Measurements from ENCODE around the gene EYA2. TPM values are rescaled to one million over a fixed set of nuclear protein-coding genes. Genes with fewer than 3 reads are reported as not detected.

EYA2 gene
- total RNA-seq, 1 donor from 2014 or later, result 1.4 TPM

- intact Hi-C loops (cut with micrococcal nuclease), result no loop called here
- DNase-seq (no peak), ATAC-seq (peak; percentile 56)
Observed at GRCh38 chr20:47141941-47142773, 247.5 kb downstream of the EYA2 start.

GRCh38 chr20:47142774-47143170 is 248.1 kb downstream of the EYA2 start:
- no peak for DNase-seq
- peak; percentile 24 for ATAC-seq
- intact Hi-C loops (cut with micrococcal nuclease), result no loop called here

GRCh38 chr20:47143657-47144056 is 249.0 kb downstream of the EYA2 start:
- no peak for DNase-seq
- intact Hi-C loops (cut with micrococcal nuclease), result no loop called here
- peak; percentile 30 for ATAC-seq

GRCh38 chr20:47144463-47144862 is 249.8 kb downstream of the EYA2 start:
- DNase-seq, result no peak
- intact Hi-C loops (cut with micrococcal nuclease), result no loop called here
- ATAC-seq, result no peak

- intact Hi-C loops (cut with micrococcal nuclease), result no loop called here
- ATAC-seq, result no peak
- no peak for DNase-seq
Observed at GRCh38 chr20:47146686-47147085, 252.0 kb downstream of the EYA2 start.

- intact Hi-C loops (cut with micrococcal nuclease), result no loop called here
Observed at GRCh38 chr20:47148059-47148458, 253.4 kb downstream of the EYA2 start.

GRCh38 chr20:47149939-47150338 is 255.3 kb downstream of the EYA2 start:
- intact Hi-C loops (cut with micrococcal nuclease), result no loop called here
- DNase-seq, result no peak
- no peak for ATAC-seq

More at GRCh38 chr20:47148059-47148458, 253.4 kb downstream of the EYA2 start:
- DNase-seq (no peak), ATAC-seq (no peak)

- DNase-seq, result peak; percentile 57
- intact Hi-C loops (cut with micrococcal nuclease), result no loop called here
- ATAC-seq, result peak; percentile 89
Observed at GRCh38 chr20:47150403-47151152, 255.9 kb downstream of the EYA2 start.

- no peak for ATAC-seq
- DNase-seq, result no peak
- intact Hi-C loops (cut with micrococcal nuclease), result no loop called here
Observed at GRCh38 chr20:47152068-47152467, 257.4 kb downstream of the EYA2 start.

- ATAC-seq, result no peak
- intact Hi-C loops (cut with micrococcal nuclease), result no loop called here
Observed at GRCh38 chr20:47154089-47154488, 259.4 kb downstream of the EYA2 start.

GRCh38 chr20:47156301-47157137 is 261.9 kb downstream of the EYA2 start:
- ATAC-seq (no peak), DNase-seq (no peak)
- intact Hi-C loops (cut with micrococcal nuclease), result no loop called here

More at GRCh38 chr20:47154089-47154488, 259.4 kb downstream of the EYA2 start:
- DNase-seq, result no peak

GRCh38 chr20:47159166-47159565 is 264.5 kb downstream of the EYA2 start:
- intact Hi-C loops (cut with micrococcal nuclease), result no loop called here
- ATAC-seq, result no peak
- no peak for DNase-seq

GRCh38 chr20:47160240-47160639 is 265.6 kb downstream of the EYA2 start:
- DNase-seq, result no peak
- intact Hi-C loops (cut with micrococcal nuclease), result no loop called here
- no peak for ATAC-seq

GRCh38 chr20:47160992-47161391 is 266.3 kb downstream of the EYA2 start:
- no peak for DNase-seq
- intact Hi-C loops (cut with micrococcal nuclease), result no loop called here
- no peak for ATAC-seq

GRCh38 chr20:47161411-47161810 is 266.8 kb downstream of the EYA2 start:
- DNase-seq (no peak), ATAC-seq (no peak)
- intact Hi-C loops (cut with micrococcal nuclease), result no loop called here

GRCh38 chr20:47164140-47164539 is 269.5 kb downstream of the EYA2 start:
- intact Hi-C loops (cut with micrococcal nuclease), result no loop called here
- ATAC-seq, result no peak
- DNase-seq, result no peak

GRCh38 chr20:47165376-47165865 is 270.8 kb downstream of the EYA2 start:
- ATAC-seq, result no peak
- no peak for DNase-seq
- intact Hi-C loops (cut with micrococcal nuclease), result no loop called here

GRCh38 chr20:47167846-47168245 is 273.2 kb downstream of the EYA2 start:
- ATAC-seq (no peak), DNase-seq (no peak)
- intact Hi-C loops (cut with micrococcal nuclease), result no loop called here

GRCh38 chr20:47172579-47172978 is 277.9 kb downstream of the EYA2 start:
- ATAC-seq, result no peak
- DNase-seq, result no peak
- intact Hi-C loops (cut with micrococcal nuclease), result no loop called here

Data from left ventricle myocardium superior (tissue), 1 donor.